GM12878 (cell line): ENCODE measurements around the gene SPDYE3.
"Not testable (repeated sequence)": the region's sequence is repeated elsewhere in the genome, so short reads cannot be mapped to it uniquely, and the experiment has no call there.

ENCODE experiments used
- ATF7 ChIP-seq: fragments of 450-650 bp; IDR thresholded peaks from 2 replicates; pipeline ENCODE4 v1.6.1; 2016; ENCODE audit warnings: low read depth, mild to moderate bottlenecking
- CTCF ChIP-seq, 3 experiments: IDR thresholded peaks in 2 of 3; conservative IDR thresholded peaks in 1 of 3; 2 replicates each; pipeline ENCODE4 v1.5.1; 2011; ENCODE audit warnings: low read depth in 3 of 3, low read length in 3 of 3, mild to moderate bottlenecking in 3 of 3, control low read depth in 2 of 3, moderate library complexity in 2 of 3, inconsistent platforms in 1 of 3, mixed read lengths in 1 of 3; ENCODE audit not compliant: control insufficient read depth in 2 of 3, insufficient read depth in 1 of 3; ENCODE audit errors: extremely low read depth in 1 of 3
- NR2C2 ChIP-seq: IDR thresholded peaks from 2 replicates; pipeline ENCODE4 v1.6.1; 2011; ENCODE audit warnings: borderline replicate concordance, low read depth; ENCODE audit not compliant: control insufficient read depth, insufficient read length
- RCOR1 ChIP-seq: conservative IDR thresholded peaks from 2 replicates; pipeline ENCODE4 v1.6.1; 2012; ENCODE audit warnings: low read depth, low read length, improper control_type of control experiment
- RELA ChIP-seq: fragments of 450-650 bp; IDR thresholded peaks from 2 replicates; pipeline ENCODE4 v1.8.0; 2014; ENCODE audit warnings: borderline replicate concordance; ENCODE audit not compliant: partially characterized antibody
- SMARCA5 ChIP-seq: fragments of 450-650 bp; IDR thresholded peaks from 2 replicates; pipeline ENCODE4 v1.6.1; 2017; ENCODE audit warnings: mild to moderate bottlenecking
- TCF12 ChIP-seq: IDR thresholded peaks from 2 replicates; pipeline ENCODE4 v1.6.1; 2011; ENCODE audit warnings: low read depth, mild to moderate bottlenecking, low read length
- TF ChIP-seq, protein P1 (sequence below): fragments of 450-650 bp; conservative IDR thresholded peaks from 2 replicates; pipeline ENCODE4 v1.6.1; 2017; ENCODE audit warnings: mild to moderate bottlenecking, moderate library complexity

- TF ChIP-seq, protein P1, sequence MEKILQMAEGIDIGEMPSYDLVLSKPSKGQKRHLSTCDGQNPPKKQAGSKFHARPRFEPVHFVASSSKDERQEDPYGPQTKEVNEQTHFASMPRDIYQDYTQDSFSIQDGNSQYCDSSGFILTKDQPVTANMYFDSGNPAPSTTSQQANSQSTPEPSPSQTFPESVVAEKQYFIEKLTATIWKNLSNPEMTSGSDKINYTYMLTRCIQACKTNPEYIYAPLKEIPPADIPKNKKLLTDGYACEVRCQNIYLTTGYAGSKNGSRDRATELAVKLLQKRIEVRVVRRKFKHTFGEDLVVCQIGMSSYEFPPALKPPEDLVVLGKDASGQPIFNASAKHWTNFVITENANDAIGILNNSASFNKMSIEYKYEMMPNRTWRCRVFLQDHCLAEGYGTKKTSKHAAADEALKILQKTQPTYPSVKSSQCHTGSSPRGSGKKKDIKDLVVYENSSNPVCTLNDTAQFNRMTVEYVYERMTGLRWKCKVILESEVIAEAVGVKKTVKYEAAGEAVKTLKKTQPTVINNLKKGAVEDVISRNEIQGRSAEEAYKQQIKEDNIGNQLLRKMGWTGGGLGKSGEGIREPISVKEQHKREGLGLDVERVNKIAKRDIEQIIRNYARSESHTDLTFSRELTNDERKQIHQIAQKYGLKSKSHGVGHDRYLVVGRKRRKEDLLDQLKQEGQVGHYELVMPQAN, result not testable (repeated sequence)
- not testable (repeated sequence) for TF ChIP-seq SMARCA5; CTCF (IDR thresholded peaks at IDR 0.05 in 2 of 3, conservative IDR thresholded peaks at IDR 0.05 in 1 of 3; ENCODE audit: control insufficient read depth in 2 of 3, extremely low read depth in 1 of 3, insufficient read depth in 1 of 3, low read depth in 3 of 3, low read length in 3 of 3); RELA; ATF7; NR2C2; RCOR1; TCF12
These were observed 20.1 kb upstream of the SPDYE3 start for GRCh38 chr7:100287191-100287969.
